T-helper 2 cell treated with Interferon-gamma antibody and Interleukin-4, amounts not matched to agents 100 ng/mL and 5 ng/mL, for 36 hours (primary cell): ENCODE results near the gene ABCC4. TPM values are rescaled to one million over a fixed set of nuclear protein-coding genes. Genes with fewer than 3 reads are reported as not detected.

ENCODE experiments used
- intact Hi-C: fragments of 100-400 bp; cut with micrococcal nuclease; formaldehyde crosslinking; loops from one replicate; pipeline ENCODE4 v1.15.1; 2023
- total RNA-seq: library from RNA; stranded (reverse); gene quantifications from 2 replicates; pipeline ENCODE4 v1.2.3, GENCODE V29; 2022

ABCC4 gene
- total RNA-seq, 1 donor from 2014 or later: 7.7 TPM

- intact Hi-C loops: no loop called here
Observed at GRCh38 chr13:95120650-95121049, 180.6 kb downstream of the ABCC4 start.

- intact Hi-C loops: no loop called here
Observed at GRCh38 chr13:95118541-95119324, 182.5 kb downstream of the ABCC4 start.

GRCh38 chr13:95117092-95117491 is 184.2 kb downstream of the ABCC4 start:
- intact Hi-C loops: no loop called here

GRCh38 chr13:95115525-95115924 is 185.7 kb downstream of the ABCC4 start:
- intact Hi-C loops: no loop called here

GRCh38 chr13:95113601-95114000 is 187.7 kb downstream of the ABCC4 start:
- intact Hi-C loops: no loop called here

GRCh38 chr13:95112883-95113282 is 188.4 kb downstream of the ABCC4 start:
- intact Hi-C loops: no loop called here

- intact Hi-C loops: no loop called here
Observed at GRCh38 chr13:95111608-95112007, 189.6 kb downstream of the ABCC4 start.

GRCh38 chr13:95106562-95106961 is 194.7 kb downstream of the ABCC4 start:
- intact Hi-C loops: no loop called here

GRCh38 chr13:95100525-95101433 is 200.5 kb downstream of the ABCC4 start:
- intact Hi-C loops: no loop called here

GRCh38 chr13:95099541-95099940 is 201.7 kb downstream of the ABCC4 start:
- intact Hi-C loops: no loop called here

- intact Hi-C loops: no loop called here
Observed at GRCh38 chr13:95098916-95099315, 202.3 kb downstream of the ABCC4 start.

GRCh38 chr13:95091755-95092154 is 209.5 kb downstream of the ABCC4 start:
- intact Hi-C loops: no loop called here

GRCh38 chr13:95087746-95088305 is 213.4 kb downstream of the ABCC4 start:
- intact Hi-C loops: no loop called here

- intact Hi-C loops: no loop called here
Observed at GRCh38 chr13:95086761-95087160, 214.5 kb downstream of the ABCC4 start.

- intact Hi-C loops: no loop called here
Observed at GRCh38 chr13:95083758-95084157, 217.5 kb downstream of the ABCC4 start.

- intact Hi-C loops: no loop called here
Observed at GRCh38 chr13:95083066-95083465, 218.2 kb downstream of the ABCC4 start.

- intact Hi-C loops: no loop called here
Observed at GRCh38 chr13:95075506-95075905, 225.7 kb downstream of the ABCC4 start.

GRCh38 chr13:95074820-95075219 is 226.4 kb downstream of the ABCC4 start:
- intact Hi-C loops: no loop called here

GRCh38 chr13:95073747-95074311 is 227.4 kb downstream of the ABCC4 start:
- intact Hi-C loops: no loop called here

- intact Hi-C loops: no loop called here
Observed at GRCh38 chr13:95067303-95067702, 233.9 kb downstream of the ABCC4 start.

GRCh38 chr13:95060014-95060519 is 241.2 kb downstream of the ABCC4 start:
- intact Hi-C loops: no loop called here
